A673 (cell line): ENCODE data around the gene PDE4B.

ENCODE experiments used
- EZH2 ChIP-seq: fragments of 200-600 bp; sonication (generic); IDR thresholded peaks from 2 replicates; pipeline ENCODE4 v1.6.1; 2017; ENCODE audit warnings: borderline replicate concordance, low read depth, mild to moderate bottlenecking, mixed read lengths, antibody characterized with exemption, low read length; ENCODE audit not compliant: poor library complexity, severe bottlenecking
- TF ChIP-seq, protein P1 (sequence below): fragments of 300-800, 200-600 bp; sonication (generic); conservative IDR thresholded peaks from 2 replicates; pipeline ENCODE4 v1.5.1; 2017; ENCODE audit warnings: low read depth, mild to moderate bottlenecking, antibody characterized with exemption, low read length, moderate library complexity, mixed read lengths

DNA sequence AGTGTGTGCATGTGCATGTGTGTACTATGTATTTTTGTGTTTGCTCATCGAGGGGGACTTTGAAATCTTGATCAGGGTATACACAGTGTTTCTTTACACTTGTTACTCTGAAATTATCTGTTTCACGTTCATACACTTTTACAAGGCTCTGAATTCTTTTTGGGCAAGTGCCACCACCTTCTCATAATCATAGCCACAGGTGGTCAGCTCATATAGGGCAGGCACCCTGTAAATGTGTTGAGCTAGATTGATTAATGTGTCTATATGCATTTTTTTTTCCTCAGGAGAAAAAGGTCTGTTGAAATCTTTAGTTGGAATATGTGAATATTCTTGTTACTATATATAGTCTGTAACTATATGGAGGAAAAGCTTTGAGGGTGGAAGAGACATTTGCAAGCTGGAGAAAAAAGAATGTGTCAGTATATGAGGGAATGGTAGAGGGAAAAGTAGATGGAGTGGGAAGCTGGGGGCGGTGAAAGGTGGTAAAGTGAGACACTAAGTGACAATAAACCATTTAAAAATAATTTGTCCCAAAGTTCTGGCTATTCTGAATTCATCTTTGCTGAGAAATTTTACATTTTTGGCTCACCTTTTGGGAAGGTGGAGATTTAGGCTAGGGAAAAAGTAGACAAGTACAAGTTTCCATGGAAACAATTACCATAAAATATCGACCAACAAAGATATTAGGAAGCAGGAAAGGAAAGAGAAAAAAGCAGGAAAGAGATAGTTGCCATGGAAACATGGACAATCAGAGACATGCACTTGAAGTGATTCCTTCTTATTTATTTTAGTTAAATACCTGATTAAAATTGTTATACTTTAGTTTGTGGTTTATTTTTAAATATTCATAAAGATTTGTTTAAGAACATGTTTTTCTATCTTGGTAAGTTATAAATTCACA, 277.5 kb downstream of the PDE4B start:
- TF ChIP-seq, protein P1, sequence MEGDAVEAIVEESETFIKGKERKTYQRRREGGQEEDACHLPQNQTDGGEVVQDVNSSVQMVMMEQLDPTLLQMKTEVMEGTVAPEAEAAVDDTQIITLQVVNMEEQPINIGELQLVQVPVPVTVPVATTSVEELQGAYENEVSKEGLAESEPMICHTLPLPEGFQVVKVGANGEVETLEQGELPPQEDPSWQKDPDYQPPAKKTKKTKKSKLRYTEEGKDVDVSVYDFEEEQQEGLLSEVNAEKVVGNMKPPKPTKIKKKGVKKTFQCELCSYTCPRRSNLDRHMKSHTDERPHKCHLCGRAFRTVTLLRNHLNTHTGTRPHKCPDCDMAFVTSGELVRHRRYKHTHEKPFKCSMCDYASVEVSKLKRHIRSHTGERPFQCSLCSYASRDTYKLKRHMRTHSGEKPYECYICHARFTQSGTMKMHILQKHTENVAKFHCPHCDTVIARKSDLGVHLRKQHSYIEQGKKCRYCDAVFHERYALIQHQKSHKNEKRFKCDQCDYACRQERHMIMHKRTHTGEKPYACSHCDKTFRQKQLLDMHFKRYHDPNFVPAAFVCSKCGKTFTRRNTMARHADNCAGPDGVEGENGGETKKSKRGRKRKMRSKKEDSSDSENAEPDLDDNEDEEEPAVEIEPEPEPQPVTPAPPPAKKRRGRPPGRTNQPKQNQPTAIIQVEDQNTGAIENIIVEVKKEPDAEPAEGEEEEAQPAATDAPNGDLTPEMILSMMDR = no peak
- no peak for TF ChIP-seq EZH2
